ENCODE results near the gene AAR2.

Gene AAR2

GRCh38 chr20:36218380-36219064 is 17.8 kb upstream of the AAR2 start:
- TF ChIP-seq, protein P1, sequence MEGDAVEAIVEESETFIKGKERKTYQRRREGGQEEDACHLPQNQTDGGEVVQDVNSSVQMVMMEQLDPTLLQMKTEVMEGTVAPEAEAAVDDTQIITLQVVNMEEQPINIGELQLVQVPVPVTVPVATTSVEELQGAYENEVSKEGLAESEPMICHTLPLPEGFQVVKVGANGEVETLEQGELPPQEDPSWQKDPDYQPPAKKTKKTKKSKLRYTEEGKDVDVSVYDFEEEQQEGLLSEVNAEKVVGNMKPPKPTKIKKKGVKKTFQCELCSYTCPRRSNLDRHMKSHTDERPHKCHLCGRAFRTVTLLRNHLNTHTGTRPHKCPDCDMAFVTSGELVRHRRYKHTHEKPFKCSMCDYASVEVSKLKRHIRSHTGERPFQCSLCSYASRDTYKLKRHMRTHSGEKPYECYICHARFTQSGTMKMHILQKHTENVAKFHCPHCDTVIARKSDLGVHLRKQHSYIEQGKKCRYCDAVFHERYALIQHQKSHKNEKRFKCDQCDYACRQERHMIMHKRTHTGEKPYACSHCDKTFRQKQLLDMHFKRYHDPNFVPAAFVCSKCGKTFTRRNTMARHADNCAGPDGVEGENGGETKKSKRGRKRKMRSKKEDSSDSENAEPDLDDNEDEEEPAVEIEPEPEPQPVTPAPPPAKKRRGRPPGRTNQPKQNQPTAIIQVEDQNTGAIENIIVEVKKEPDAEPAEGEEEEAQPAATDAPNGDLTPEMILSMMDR (IDR thresholded peaks at IDR 0.05; ENCODE audit: extremely low read depth, missing control alignments), result no peak
- DNase-seq (ENCODE audit: low spot score), result no peak

GRCh38 chr20:36219671-36220220 is 16.5 kb upstream of the AAR2 start:
- TF ChIP-seq, protein P1 (IDR thresholded peaks at IDR 0.05; ENCODE audit: extremely low read depth, missing control alignments), result no peak
- no peak for DNase-seq (ENCODE audit: low spot score)

DNA sequence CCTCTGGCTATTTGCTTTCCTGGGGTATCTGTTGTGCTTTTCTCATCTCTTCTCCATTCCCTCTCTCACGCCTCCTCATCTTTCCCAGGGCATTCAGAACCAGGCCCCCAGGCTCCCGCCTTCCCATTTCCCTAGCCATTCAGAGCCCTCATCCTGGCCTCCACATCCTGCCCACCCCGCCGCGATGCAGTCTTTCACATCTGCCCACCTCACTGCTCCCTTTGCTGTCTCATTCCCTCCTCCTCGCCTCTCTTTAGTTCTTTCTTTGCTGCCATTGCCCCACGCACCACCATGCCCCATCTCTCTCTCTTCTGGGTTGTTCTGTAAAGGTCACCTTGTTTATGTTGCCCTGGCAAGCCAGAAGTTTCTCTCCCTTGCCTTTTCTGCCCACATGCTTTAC is 10.6 kb upstream of the AAR2 start:
- TF ChIP-seq, protein P1 (IDR thresholded peaks at IDR 0.05; ENCODE audit: extremely low read depth, missing control alignments), result no peak
- DNase-seq (ENCODE audit: low spot score), result no peak

DNA sequence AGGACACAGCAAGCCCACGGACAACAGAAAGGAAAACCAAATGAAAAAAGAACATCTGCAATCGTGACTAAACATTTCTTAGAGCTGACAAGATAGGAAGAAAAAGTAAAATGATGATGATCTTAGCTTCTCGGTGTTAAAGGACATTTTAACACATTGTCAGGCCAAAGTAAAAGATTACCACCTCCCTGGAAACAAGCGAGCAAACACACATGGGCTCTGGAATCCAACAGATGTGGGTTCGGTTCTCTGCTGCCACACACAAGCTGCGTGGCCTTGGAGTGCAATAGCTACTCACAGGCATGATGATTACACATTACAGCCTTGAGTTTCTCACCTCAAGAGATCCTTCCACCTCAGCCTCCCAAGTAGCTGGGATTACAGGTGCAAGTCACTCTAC is 7.5 kb upstream of the AAR2 start:
- TF ChIP-seq, protein P1 (IDR thresholded peaks at IDR 0.05; ENCODE audit: extremely low read depth, missing control alignments), result no peak
- DNase-seq (ENCODE audit: low spot score), result no peak

GRCh38 chr20:36230019-36230418 is 6.3 kb upstream of the AAR2 start:
- DNase-seq (ENCODE audit: low spot score), result no peak
- TF ChIP-seq, protein P1 (IDR thresholded peaks at IDR 0.05; ENCODE audit: extremely low read depth, missing control alignments), result no peak

GRCh38 chr20:36231331-36231730 is 4.9 kb upstream of the AAR2 start:
- DNase-seq (ENCODE audit: low spot score), result no peak
- TF ChIP-seq, protein P1 (IDR thresholded peaks at IDR 0.05; ENCODE audit: extremely low read depth, missing control alignments), result no peak

GRCh38 chr20:36234771-36235320 is 1.4 kb upstream of the AAR2 start:
- no peak for DNase-seq (ENCODE audit: low spot score)
- TF ChIP-seq, protein P1 (IDR thresholded peaks at IDR 0.05; ENCODE audit: extremely low read depth, missing control alignments), result no peak
